Measurements from ENCODE around the gene RPL15. TPM values are rescaled to one million over a fixed set of nuclear protein-coding genes. Genes with fewer than 3 reads are reported as not detected.

Gene RPL15
- total and polyA plus RNA-seq, 2 of the 8 experiments (the other 6 are each of a cell fraction or from before 2014, with no cell fraction given): 2,819 to 6,473 TPM

DNA sequence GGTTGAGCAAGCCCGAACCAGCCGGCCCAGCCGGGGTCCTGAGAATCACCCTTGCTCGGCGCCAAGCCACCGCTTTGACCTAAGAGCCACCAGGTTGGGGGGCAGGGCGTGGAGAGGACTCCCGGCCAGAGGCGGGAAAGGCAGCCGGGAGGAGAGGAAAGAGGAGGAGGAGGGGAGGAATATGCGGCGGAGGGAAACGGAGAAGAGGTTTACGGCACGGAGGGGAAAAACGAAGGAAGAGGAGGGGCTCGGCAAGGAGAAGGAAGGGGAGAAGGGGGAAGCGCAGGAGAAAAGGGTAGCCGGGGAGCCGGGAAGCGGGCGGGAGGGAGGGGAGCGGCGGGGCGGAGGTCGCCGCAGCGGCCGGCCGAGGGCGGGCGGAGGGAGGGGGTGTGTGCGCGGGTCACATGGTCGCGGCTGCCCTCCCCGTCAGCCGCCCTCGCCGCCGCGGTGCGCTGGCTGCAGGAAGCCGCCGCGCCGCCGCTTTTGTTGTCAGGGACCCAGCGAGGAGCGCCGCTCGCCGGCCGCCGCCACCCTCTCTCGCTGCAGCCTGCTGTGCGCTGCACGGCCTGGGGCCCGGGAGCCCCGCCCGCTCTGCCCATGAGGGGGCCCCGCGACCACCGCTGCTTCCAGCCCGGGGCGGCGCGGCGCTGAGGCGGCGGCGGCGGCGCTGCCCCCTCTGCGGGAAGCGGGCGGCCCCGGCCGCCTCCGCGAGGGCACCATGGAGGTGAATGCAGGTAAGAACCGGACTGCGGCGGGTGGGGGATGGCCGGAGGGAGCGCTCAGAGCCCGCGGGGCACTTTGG is 28.1 kb downstream of the RPL15 start, which contains the start of gene NR1D2 (continued):
- no peak for TF ChIP-seq ATF2 (IDR thresholded peaks at IDR 0.05; ENCODE audit: low read length)
- TF ChIP-seq CEBPB (IDR thresholded peaks at IDR 0.05; ENCODE audit: low read depth, low read length): no peak
- no peak for TF ChIP-seq BCL11A (IDR thresholded peaks at IDR 0.05; ENCODE audit: low read depth in 2 of 2, low read length in 2 of 2)
- TF ChIP-seq JUN (IDR thresholded peaks at IDR 0.05; ENCODE audit: low read depth, low read length): no peak

Data from H1 (cell line).